Uterus (tissue), 4 donors: ENCODE results near the gene CLDN7. TPM values are rescaled to one million over a fixed set of nuclear protein-coding genes. Genes with fewer than 3 reads are reported as not detected.

Experiments
- DNase-seq, 2 donors: peaks; one replicate each; pipeline ENCODE4 v3.0.0-alpha.2; 2019 to 2020
- H3K27ac ChIP-seq, 2 donors: fragments of 200-600 bp; sonication (generic); 1 replicate in 1 of 2; 2 replicates in 1 of 2; pipeline ENCODE4 v1.5.1; 2016 to 2018
- H3K27me3 ChIP-seq, 2 donors: fragments of 200-600 bp; sonication (generic); one replicate each; pipeline ENCODE4 v1.5.1; 2018 to 2019; ENCODE audit warnings: control low read depth in 1 of 2
- H3K36me3 ChIP-seq, 2 donors: fragments of 200-600 bp; sonication (generic); one replicate each; pipeline ENCODE4 v1.5.1; 2019; ENCODE audit warnings: control low read depth in 1 of 2
- H3K4me1 ChIP-seq, 2 donors: fragments of 200-600 bp; sonication (generic); one replicate each; pipeline ENCODE4 v1.5.1; 2018 to 2019; ENCODE audit warnings: control low read depth in 1 of 2
- H3K4me3 ChIP-seq, 2 donors: fragments of 200-600 bp; sonication (generic); 1 replicate in 1 of 2; 2 replicates in 1 of 2; pipeline ENCODE4 v1.5.1; 2018 to 2019; ENCODE audit warnings: mild to moderate bottlenecking in 1 of 2
- H3K9me3 ChIP-seq, 2 donors: fragments of 200-600 bp; sonication (generic); one replicate each; pipeline ENCODE4 v1.5.1; 2019; ENCODE audit warnings: control low read depth in 1 of 2
- POLR2A ChIP-seq, 2 donors: fragments of 450-650 bp; IDR thresholded peaks; one replicate each; pipeline ENCODE4 v1.6.1; 2016; ENCODE audit warnings: antibody characterized with exemption in 2 of 2, mild to moderate bottlenecking in 1 of 2, moderate library complexity in 1 of 2
- intact Hi-C: fragments of 100-400 bp; cut with DNase I; formaldehyde crosslinking; loops from one replicate; pipeline ENCODE4 v1.15.1; 2023; ENCODE audit warnings: low total_unique reads
- total RNA-seq, 4 donors: library from RNA; depleted of rRNA in 3 of 4; stranded (reverse); fragments of >200 nt in 3 of 4; gene quantifications; one replicate each; pipeline versions ENCODE4 v1.1.0 to v1.2.4, GENCODE V29; 2014 to 2023
- TF ChIP-seq, protein P1 (sequence below), 4 experiments: fragments of 200-600 bp in 2 of 4; fragments of 450-650 bp in 2 of 4; sonication (generic) in 2 of 4; IDR thresholded peaks; one replicate each; pipeline ENCODE4 v1.5.1; 2016 to 2019; ENCODE audit warnings: antibody characterized with exemption in 4 of 4, mild to moderate bottlenecking in 2 of 4, moderate library complexity in 1 of 4
- donor health status: DM: yes; HTN: yes; CAD: no.

CLDN7 gene
- total RNA-seq, 4 donors from 2014 or later, result 0.29 to 24.4 (median 0.68) TPM

DNA sequence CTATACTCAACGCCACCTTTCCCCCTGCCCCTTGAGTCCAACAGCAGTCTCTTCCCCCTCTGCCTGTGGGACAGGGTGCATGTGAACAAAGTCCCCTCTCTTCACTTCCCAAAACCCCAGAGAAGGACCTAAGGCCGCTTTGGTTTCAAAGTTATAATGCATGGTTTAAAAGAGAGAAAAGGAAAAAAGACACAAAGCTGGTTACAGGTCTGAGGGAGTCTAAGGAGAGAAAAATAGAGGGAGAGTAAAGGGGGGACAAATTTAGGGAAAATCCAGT is 18.9 kb downstream of the CLDN7 start:
- intact Hi-C loops, result no loop called here
- TF ChIP-seq, protein P1, sequence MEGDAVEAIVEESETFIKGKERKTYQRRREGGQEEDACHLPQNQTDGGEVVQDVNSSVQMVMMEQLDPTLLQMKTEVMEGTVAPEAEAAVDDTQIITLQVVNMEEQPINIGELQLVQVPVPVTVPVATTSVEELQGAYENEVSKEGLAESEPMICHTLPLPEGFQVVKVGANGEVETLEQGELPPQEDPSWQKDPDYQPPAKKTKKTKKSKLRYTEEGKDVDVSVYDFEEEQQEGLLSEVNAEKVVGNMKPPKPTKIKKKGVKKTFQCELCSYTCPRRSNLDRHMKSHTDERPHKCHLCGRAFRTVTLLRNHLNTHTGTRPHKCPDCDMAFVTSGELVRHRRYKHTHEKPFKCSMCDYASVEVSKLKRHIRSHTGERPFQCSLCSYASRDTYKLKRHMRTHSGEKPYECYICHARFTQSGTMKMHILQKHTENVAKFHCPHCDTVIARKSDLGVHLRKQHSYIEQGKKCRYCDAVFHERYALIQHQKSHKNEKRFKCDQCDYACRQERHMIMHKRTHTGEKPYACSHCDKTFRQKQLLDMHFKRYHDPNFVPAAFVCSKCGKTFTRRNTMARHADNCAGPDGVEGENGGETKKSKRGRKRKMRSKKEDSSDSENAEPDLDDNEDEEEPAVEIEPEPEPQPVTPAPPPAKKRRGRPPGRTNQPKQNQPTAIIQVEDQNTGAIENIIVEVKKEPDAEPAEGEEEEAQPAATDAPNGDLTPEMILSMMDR (IDR thresholded peaks at IDR 0.05), result no peak
- Histone ChIP-seq H3K4me3 (peak overlapping the region; percentile 75 to 93), H3K36me3 (no peaks in the 10 kb centered on the region), H3K9me3 (no peaks in the 10 kb centered on the region), H3K4me1 (peaks cover 5 to 9% of the 10 kb centered on the region in 2 donors), H3K27me3 (no peaks in the 10 kb centered on the region), H3K27ac (peak overlapping the region; percentile 95 to 99)
- DNase-seq, result no peak

DNA sequence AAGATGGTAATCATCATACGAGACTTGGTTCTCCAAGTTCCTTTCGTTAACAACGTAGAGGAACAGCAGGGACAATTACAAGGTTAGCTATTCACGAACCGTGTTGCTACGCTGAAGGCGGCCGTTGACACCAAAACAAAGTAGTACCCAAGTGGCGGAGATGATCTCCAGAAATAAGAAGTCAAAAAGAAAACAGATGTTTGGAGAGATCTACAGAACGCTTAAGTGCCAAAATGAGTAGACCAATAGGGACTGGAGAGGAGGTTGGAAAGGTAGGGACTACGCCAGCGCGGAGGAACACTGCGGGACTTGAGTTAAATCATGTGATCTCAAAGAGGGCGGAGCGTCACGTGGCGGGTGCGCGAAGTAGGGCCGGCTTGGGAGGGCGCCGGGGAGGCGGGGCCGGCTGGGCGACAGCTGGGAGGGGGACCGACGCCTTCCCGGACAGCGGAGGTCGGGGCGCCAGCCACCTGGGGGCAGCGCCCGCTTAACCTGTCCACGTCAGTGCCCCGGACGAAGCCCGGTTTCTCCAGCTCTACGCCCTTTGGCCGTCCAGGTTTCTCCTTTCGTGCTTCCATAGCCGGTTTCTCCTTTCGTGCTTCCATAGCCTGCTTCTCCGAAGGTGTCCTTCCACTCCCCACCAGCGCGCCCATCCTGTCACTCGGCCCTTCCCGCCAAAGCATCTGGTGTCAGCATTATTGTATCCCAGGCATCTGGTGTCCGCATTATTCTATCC is 19.4 kb downstream of the CLDN7 start:
- peak; percentile 47 to 65 for TF ChIP-seq POLR2A (IDR thresholded peaks at IDR 0.05)
- TF ChIP-seq, protein P1 (IDR thresholded peaks at IDR 0.05), result no peak
- peaks cover 5 to 9% of the 10 kb centered on the region in 2 donors for H3K4me1 ChIP-seq
- DNase-seq, result peak; percentile 95 to 97
- H3K4me3 ChIP-seq, result peak overlapping the region; percentile 75 to 93
- H3K9me3 ChIP-seq, result no peaks in the 10 kb centered on the region
- intact Hi-C loops, result no loop called here
- no peaks in the 10 kb centered on the region for H3K27me3 ChIP-seq
- H3K36me3 ChIP-seq, result no peaks in the 10 kb centered on the region
- H3K27ac ChIP-seq, result peak overlapping the region; percentile 95 to 99

DNA sequence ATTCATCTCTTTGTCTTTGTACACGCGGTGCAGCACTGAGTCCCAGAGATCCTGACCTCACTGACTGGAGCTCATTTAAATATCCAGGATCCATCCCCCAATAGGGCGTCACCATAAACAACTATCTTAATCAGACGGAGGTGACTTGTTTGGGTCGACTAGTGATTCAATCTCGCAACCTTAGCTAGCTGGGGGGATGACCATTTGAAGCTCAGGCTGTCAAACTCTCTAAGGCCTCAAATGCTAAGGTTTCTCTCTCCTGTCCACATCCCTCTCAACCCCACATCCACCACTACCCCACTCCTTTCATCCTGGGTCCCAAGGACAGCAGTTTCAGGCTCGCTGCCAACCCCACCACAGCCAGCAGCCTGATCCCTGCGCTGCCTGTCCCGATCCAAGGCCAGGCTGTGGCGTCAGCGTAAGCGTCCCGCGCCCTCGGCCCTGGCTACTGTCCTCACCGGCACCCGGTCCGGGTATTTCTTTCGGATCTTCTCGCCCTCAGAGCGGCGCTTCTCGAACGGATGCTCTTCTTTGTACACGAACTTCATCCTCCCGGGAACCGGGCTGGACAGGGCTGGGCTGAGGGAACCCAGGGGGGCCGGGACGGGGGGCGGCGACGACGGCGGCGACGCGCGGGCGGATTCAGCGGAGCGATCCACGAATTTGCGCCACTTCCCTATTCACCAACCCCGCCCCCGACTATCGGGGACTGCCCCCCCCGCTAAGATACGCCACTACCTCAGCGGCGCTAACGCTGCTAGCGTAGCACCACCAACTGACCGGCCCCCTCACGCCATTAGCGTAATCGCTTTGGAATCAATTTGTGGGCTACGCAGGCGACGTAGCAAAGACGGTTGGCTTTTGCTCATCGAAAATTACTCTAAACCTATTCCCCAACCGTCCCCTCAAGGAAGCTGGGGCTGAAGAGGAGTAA is 20.2 kb downstream of the CLDN7 start, which contains the start of gene GABARAP:
Gene GABARAP (minus strand): TSS at position 667 of the 934 bp plus-strand sequence. CDS start 119 bp downstream, at position 548.
- Histone ChIP-seq H3K27me3 (no peaks in the 10 kb centered on the region), H3K9me3 (no peaks in the 10 kb centered on the region), H3K4me3 (peak within 1 kb of the TSS; percentile 75 to 93), H3K36me3 (no peaks in the 10 kb centered on the region), H3K27ac (peak within 1 kb of the TSS; percentile 95 to 99), H3K4me1 (peaks cover 7 to 9% of the 10 kb centered on the region in 2 donors)
- TF ChIP-seq POLR2A (IDR thresholded peaks at IDR 0.05), result peak; percentile 70 to 76
- TF ChIP-seq, protein P1 (IDR thresholded peaks at IDR 0.05), result peak in 1 of 4 experiments; percentile 14
- peak; percentile 95 to 96 for DNase-seq
- intact Hi-C loops, result no loop called here

DNA sequence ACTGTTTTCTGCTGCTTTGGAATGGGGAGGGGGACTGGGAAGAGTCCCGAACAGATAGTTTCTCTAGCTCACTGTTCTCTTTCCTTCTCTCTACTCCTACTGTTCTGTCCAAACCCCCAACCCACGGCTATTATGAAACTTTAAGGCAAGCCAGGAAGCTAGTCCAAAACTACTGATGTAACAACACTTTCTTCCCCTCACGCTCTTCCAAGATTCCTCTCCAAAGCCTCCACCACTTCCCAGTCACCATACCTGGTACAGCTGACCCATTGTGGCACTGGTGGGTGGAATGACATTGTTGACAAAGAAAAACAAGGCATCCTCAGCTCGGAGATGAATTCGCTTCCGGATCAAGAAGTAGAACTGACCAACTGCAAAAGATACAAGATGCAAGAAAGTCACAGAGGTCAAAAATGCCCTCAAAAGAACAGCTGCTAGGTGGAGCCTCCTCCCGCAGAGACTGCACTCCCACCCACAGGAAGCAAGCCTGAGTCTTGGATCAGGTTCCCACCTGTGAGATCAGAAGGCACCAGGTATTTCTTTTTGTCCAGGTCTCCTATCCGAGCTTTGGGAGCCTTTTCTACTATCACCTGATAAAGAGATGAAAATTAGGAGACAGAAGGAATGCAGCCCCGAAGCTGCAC is 21.1 kb downstream of the CLDN7 start:
- TF ChIP-seq, protein P1 (IDR thresholded peaks at IDR 0.05), result no peak
- TF ChIP-seq POLR2A (IDR thresholded peaks at IDR 0.05), result no peak
- H3K27me3 ChIP-seq, result no peaks in the 10 kb centered on the region
- intact Hi-C loops, result no loop called here
- H3K4me3 ChIP-seq, result peak overlapping the region; percentile 75 to 93
- H3K36me3 ChIP-seq, result no peaks in the 10 kb centered on the region
- H3K4me1 ChIP-seq, result peaks cover 9% of the 10 kb centered on the region in 2 donors
- no peak for DNase-seq
- no peaks in the 10 kb centered on the region for H3K9me3 ChIP-seq
- H3K27ac ChIP-seq, result peak overlapping the region; percentile 95 to 99
